Skeletal muscle tissue (tissue), 4 donors: Measurements from ENCODE around the gene DIRAS2. TPM values are rescaled to one million over a fixed set of nuclear protein-coding genes. Genes with fewer than 3 reads are reported as not detected.

ENCODE experiments used
- H3K27ac ChIP-seq: one replicate; pipeline ENCODE4 v1.7.0; 2013; ENCODE audit warnings: mild to moderate bottlenecking, low read depth, low read length, inconsistent platforms
- H3K27me3 ChIP-seq, 3 donors: one replicate each; pipeline ENCODE4 v1.7.0; 2013; ENCODE audit warnings: low read length in 3 of 3; ENCODE audit not compliant: control insufficient read depth in 3 of 3, insufficient read depth in 3 of 3
- H3K36me3 ChIP-seq, 3 donors: one replicate each; pipeline ENCODE4 v1.7.0; 2013; ENCODE audit warnings: low read length in 3 of 3; ENCODE audit not compliant: control insufficient read depth in 3 of 3, insufficient read depth in 3 of 3
- H3K4me1 ChIP-seq, 3 donors: one replicate each; pipeline ENCODE4 v1.7.0; 2013; ENCODE audit warnings: low read length in 3 of 3, mild to moderate bottlenecking in 3 of 3; ENCODE audit not compliant: control insufficient read depth in 3 of 3, insufficient read depth in 3 of 3
- H3K4me3 ChIP-seq, 3 donors: one replicate each; pipeline ENCODE4 v1.7.0; 2013; ENCODE audit warnings: low read length in 3 of 3
- H3K9ac ChIP-seq, 3 donors: one replicate each; pipeline ENCODE4 v1.7.0; 2013; ENCODE audit warnings: low read length in 3 of 3, mild to moderate bottlenecking in 3 of 3, moderate library complexity in 2 of 3, low read depth in 1 of 3
- H3K9me3 ChIP-seq, 3 donors: one replicate each; pipeline ENCODE4 v1.7.0; 2013; ENCODE audit warnings: low read length in 3 of 3; ENCODE audit not compliant: control insufficient read depth in 3 of 3
- total RNA-seq: library from RNA; depleted of rRNA; stranded (reverse); fragments of >200 nt; gene quantifications from one replicate; pipeline ENCODE4 v1.2.3, GENCODE V29; 2014
- donor health status: Osteomylitis.

Gene DIRAS2
- total RNA-seq, 1 donor from 2014 or later = 0.52 TPM

DNA sequence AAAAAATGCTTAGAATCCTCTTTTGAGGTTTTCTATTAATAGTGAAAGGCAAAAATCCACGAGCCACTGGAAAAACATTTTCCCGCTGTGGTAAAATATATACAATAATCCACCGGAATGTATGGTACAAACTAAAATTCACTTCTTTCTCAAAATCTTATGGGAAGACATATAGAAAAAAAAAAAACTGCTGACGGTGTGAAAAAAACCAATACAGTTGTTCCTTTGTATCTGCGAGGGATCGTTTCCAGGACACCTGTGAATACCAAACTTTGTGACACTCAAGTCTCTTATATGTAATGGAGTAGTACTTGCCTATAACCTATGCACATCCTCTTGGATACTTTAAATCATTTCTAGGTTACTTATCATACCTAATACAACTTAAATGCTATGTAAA is 13.3 kb downstream of the DIRAS2 start:
- no peak overlapping the region for H3K9ac ChIP-seq
- H3K9me3 ChIP-seq = no peaks in the 10 kb centered on the region
- no peak overlapping the region for H3K27ac ChIP-seq
- no peaks in the 10 kb centered on the region for H3K36me3 ChIP-seq
- no peaks in the 10 kb centered on the region for H3K27me3 ChIP-seq
- H3K4me1 ChIP-seq = no peaks in the 10 kb centered on the region
- no peak overlapping the region for H3K4me3 ChIP-seq

DNA sequence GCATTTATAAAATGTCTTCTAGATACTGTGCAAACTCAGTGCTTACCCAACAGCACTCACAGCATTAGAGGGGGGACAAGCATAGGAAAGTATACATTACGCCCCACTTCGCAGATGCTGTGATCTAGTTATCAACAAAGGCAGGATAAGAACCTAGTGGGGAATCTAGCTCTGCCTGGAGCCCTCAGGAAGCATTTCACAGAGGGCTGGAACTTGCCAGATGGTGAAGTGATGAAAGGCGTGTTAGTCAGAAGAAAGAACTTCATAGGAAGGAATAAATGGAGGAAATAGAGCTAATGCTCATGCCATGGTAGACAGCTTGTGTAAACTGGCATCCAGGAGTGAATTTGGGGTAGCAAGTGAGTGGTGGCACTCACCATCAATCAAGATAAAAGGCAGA is 25.8 kb downstream of the DIRAS2 start:
- Histone ChIP-seq H3K36me3 (no peaks in the 10 kb centered on the region), H3K27me3 (no peaks in the 10 kb centered on the region), H3K27ac (no peak overlapping the region), H3K9me3 (peaks cover 0 to 3% (median 2%) of the 10 kb centered on the region in 3 donors), H3K9ac (no peak overlapping the region), H3K4me3 (no peak overlapping the region), H3K4me1 (no peaks in the 10 kb centered on the region)

DNA sequence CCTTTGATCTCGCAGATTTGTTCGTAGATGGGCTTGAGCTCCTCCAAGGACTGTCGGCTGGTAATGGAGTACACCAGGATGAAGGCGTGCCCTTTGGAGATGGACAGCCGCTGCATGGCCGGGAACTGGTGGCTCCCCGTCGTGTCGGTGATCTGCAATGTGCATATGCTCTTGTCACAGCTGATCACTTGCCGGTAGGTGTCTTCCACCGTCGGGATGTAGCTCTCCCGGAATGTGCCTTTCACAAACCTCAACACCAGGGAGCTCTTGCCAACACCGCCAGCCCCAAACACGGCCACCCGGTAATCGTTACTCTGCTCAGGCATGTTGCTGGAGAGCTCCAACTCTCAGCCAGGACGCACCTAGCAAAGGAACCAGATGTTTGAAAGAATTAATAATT is 29.1 kb downstream of the DIRAS2 start:
- Histone ChIP-seq H3K27me3 (no peaks in the 10 kb centered on the region), H3K36me3 (no peaks in the 10 kb centered on the region), H3K4me1 (no peaks in the 10 kb centered on the region), H3K9ac (no peak overlapping the region), H3K27ac (no peak overlapping the region), H3K4me3 (no peak overlapping the region), H3K9me3 (peaks cover 0 to 3% (median 2%) of the 10 kb centered on the region in 3 donors)

DNA sequence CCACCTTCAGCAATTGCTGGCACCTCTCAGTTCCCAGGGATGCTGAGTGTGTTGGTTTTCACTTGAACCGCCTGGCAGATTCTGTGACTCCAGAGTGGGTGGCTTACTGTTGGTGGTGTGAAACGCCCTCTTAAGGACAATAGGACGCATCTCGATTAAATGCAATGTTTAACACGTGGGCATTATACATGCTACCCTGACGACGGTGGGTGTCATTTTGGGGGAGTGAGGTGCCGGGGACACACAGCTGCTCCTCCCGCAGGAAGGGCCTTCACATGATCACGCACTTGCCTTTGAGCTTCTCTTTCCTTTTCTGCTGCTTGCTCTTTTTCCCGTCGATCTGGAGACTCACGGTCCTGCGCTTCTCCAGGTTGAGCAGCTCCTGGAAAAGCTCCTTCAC is 29.7 kb downstream of the DIRAS2 start:
- Histone ChIP-seq H3K9ac (no peak overlapping the region), H3K27me3 (no peaks in the 10 kb centered on the region), H3K36me3 (no peaks in the 10 kb centered on the region), H3K9me3 (peaks cover 0 to 3% (median 2%) of the 10 kb centered on the region in 3 donors), H3K4me1 (no peaks in the 10 kb centered on the region), H3K27ac (no peak overlapping the region), H3K4me3 (no peak overlapping the region)

DNA sequence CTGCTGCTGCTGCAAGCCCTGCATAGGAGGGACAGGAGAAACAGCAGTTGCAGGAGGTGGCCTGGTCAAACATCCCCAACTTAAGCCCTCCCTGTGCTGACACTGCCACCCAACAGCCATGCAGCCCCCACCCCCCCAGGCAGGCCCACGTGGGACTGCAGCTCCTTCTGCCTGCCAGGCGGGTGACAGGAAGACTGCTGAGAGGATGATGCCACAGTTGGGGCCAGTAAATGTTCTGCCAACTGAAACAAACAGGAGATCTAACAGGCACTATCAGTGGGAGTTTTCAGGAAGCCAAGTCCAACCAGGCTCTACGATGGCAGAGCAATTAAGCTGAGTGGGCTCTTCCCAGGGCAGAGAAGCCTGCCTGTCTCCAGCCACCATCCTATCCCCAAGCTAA is 31.1 kb downstream of the DIRAS2 start:
- Histone ChIP-seq H3K9me3 (peaks cover 0 to 3% (median 2%) of the 10 kb centered on the region in 3 donors), H3K9ac (no peak overlapping the region), H3K4me3 (no peak overlapping the region), H3K36me3 (no peaks in the 10 kb centered on the region), H3K27me3 (no peaks in the 10 kb centered on the region), H3K4me1 (no peaks in the 10 kb centered on the region), H3K27ac (no peak overlapping the region)

DNA sequence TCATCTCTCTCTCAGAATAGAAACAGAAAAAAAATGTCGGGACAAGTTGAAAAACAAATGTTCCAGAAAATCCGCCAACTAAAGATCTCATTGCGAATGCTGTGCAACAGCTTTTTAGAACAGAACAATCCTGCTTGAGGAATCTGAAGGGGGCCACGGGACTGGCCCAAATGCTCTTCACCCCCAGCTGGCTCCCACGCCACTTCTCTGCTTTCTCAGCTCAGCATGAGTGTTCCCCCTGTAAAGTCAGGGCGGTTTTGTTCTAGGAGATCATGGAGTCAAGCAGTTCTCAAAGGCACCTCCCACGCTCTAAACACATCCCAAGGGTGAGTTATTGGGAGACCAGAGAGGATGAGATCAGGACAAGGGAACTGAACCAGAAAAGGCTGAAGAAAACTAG is 31.5 kb downstream of the DIRAS2 start:
- Histone ChIP-seq H3K9ac (no peak overlapping the region), H3K4me1 (no peaks in the 10 kb centered on the region), H3K27me3 (peaks cover 0 to under 1% (median 0%) of the 10 kb centered on the region in 3 donors), H3K27ac (no peak overlapping the region), H3K4me3 (no peak overlapping the region), H3K36me3 (no peaks in the 10 kb centered on the region), H3K9me3 (peaks cover 0 to 3% (median 2%) of the 10 kb centered on the region in 3 donors)

DNA sequence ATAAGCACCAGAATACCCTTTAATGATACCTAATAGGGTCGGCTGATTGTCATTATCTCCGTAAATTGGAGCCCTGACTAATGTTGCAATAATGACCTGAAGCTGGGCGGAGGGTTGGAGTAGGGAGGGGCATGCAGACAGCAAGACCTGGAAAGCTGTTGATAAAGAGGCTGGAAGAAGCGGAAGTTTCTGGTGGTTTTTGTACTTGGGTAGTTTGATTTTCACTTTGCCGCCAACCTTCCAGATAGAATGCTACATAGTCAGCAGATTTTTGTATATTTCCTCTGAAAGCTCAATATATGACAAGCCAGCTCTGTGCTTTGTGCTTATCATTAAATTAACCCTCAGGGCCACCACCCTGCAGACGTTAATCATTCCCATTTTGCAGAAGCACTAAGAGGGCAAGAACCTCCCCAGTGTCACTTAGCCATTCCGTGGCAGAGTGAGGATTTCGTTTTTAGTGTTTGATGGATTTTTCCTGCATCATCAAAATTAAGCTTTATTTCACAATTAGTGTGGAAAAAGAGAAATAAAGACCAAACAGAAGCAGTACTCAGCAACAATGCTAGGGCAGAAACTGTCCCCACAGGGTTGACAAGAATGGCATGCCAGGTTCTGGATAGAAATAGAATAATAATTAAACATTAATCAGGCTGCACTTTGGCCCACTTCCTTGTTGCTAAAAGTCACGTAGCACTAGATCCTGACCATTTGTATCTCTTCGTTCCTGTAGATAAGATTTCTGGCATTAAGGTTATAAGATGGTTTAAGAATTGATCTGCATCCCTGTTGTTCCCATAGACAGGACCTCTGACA is 34.7 kb downstream of the DIRAS2 start:
- H3K27ac ChIP-seq = no peak overlapping the region
- H3K27me3 ChIP-seq = peaks cover 0 to 5% (median 0%) of the 10 kb centered on the region in 3 donors
- H3K36me3 ChIP-seq = no peaks in the 10 kb centered on the region
- H3K9ac ChIP-seq = no peak overlapping the region
- no peak overlapping the region for H3K4me3 ChIP-seq
- H3K4me1 ChIP-seq = no peaks in the 10 kb centered on the region
- H3K9me3 ChIP-seq = peaks cover 0 to 3% (median 0%) of the 10 kb centered on the region in 3 donors

DNA sequence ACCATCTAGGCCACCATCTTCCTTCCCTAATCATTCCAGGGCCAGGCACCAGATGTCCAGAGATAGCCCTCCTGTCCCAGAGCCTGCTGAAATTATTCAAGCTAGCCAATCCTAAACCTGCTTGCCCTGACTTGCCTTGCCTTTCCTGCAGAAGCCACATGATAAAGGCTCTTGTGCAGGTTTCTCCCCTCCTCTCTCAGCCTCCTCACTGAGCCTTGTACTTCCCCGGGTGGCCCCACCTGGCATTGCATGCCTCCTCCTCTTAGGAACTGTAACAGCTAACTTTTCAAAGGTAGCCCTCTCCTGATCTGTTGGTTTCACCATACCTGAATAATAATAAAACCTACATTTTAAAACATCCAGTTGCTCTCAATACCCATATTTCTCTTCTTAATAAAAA is 42.6 kb downstream of the DIRAS2 start:
- Histone ChIP-seq H3K4me3 (no peak overlapping the region), H3K9me3 (no peaks in the 10 kb centered on the region), H3K9ac (no peak overlapping the region), H3K27me3 (peaks cover 0 to 2% (median 0%) of the 10 kb centered on the region in 3 donors), H3K4me1 (no peaks in the 10 kb centered on the region), H3K27ac (no peak overlapping the region), H3K36me3 (no peaks in the 10 kb centered on the region)

DNA sequence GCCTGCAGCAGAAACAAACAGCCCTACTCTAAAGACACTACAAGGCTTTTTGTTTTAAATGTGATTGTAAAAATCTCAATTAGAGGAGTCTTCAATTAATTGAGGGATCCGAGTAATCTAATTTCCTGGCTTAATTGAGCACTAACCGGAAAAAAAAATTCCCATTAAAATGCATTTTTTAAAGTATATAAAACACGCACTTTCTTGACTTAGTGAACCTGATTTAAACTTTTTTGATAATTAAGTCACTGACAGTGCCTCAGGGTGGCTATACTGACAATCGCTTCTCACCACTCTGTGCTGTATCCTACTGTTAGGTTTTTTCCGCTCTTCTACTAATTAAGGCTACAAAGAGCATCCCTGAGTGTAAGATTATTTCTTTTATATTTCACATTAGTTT is 44.4 kb downstream of the DIRAS2 start:
- H3K4me3 ChIP-seq = no peak overlapping the region
- H3K9me3 ChIP-seq = no peaks in the 10 kb centered on the region
- H3K4me1 ChIP-seq = no peaks in the 10 kb centered on the region
- H3K36me3 ChIP-seq = no peaks in the 10 kb centered on the region
- H3K27me3 ChIP-seq = peaks cover 0 to 2% (median 0%) of the 10 kb centered on the region in 3 donors
- H3K27ac ChIP-seq = no peak overlapping the region
- H3K9ac ChIP-seq = no peak overlapping the region

DNA sequence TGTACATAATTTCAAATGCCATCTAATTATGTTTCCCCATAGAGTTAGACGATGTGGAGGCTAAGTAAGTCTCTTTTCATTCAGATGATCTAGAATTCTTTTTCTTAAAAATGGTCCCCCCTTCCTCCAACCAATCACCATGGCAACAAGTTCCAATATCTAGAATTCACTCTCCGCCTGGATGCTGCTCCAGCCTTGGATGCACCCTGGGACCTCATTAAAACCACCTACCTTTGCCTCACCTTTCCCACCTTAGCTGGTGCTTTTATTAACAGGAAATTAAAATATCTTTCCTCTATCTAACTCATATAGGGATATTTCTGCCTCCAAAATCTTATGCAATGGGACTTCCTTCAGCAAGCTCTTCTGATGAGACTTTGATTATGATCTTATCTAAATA is 49.0 kb downstream of the DIRAS2 start:
- H3K36me3 ChIP-seq = no peaks in the 10 kb centered on the region
- no peaks in the 10 kb centered on the region for H3K27me3 ChIP-seq
- no peaks in the 10 kb centered on the region for H3K9me3 ChIP-seq
- no peaks in the 10 kb centered on the region for H3K4me1 ChIP-seq
- no peak overlapping the region for H3K27ac ChIP-seq
- no peak overlapping the region for H3K9ac ChIP-seq
- H3K4me3 ChIP-seq = no peak overlapping the region
